SW480 (cell line): Measurements from ENCODE around the gene ANKFY1.

Source experiments
- DNase-seq: peaks from one replicate; pipeline ENCODE4 v3.0.0-alpha.2; 2016; ENCODE audit warnings: low spot score

Gene ANKFY1

DNA sequence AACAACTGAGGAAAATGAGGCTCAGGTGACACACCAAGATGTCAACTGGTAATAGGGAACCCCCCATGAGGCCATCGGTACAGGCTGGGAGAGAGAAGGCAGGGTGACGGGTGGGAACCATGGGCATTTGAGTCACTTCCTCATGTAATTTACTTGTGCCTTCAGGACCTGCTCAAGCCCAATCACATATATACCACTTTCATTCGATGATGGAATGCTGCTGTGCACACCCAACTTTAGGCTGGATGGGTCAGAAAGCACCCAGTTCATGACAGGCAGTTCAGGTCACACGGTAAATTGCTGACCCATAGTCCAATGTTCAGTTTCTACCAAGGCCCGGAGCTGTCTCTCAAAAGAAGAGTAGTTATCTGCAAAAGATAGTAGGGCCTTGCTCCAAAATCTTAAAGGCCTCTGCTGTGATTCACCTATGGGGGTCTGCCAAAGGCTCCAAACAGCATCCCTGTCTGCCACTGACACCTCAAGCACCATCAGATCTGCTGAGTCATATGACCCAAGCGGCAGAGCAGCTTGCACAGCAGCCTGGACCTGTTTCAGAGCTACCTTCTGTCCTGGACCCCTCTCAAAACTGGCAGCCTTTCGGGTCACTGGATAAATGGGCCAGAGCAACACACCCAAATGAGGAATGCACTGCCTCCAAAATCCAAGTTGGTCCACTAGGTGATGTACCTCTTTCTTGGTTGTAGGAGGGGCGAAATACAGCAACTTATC lies 145.6 kb downstream of the ANKFY1 start:
- DNase-seq: no peak

DNA sequence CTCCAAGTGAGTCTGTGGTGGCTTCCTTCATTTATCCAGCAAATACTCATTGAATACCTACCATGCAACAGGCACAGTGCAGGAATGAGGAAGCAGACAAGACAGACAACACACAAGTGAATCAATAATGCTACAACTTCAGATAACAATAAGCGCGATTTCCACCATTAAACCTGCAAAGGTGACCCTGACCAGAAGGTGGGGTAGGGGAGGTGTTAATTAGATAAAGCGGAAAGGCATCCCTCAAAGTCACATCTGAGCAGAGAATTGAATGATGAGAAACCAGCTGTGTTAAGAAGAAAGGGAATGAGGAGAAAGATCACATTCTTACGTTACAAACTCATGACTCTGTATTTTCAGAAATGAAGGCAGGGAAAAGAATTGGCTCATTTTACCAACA lies 147.3 kb downstream of the ANKFY1 start:
- DNase-seq: no peak
